ENCODE measurements around the gene SCCPDH.

DNA sequence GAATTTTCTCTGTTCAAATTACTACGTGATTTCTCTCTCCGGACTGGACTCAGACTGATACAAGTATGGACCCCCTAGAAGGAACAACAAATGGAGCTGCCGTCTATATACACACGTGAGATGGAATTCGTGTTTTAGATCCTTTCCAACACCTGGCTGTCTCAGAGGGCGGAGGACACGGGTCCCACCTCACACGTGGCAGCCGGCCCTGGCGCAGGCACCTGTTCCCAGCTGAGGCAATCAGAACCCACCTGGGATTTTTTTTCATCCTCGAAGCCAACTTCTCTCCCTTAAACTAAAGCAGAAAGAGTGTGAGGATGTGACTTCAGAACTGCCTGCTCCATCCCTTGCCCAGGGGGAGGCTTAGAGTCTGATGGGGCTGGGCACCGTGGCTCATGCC, 34.1 kb upstream of the SCCPDH start:
- TF ChIP-seq SP1 (IDR thresholded peaks at IDR 0.05) (no peak), TARDBP (IDR thresholded peaks at IDR 0.05) (no peak)

All from HEK293T (cell line).